H9 (cell line): ENCODE results near the gene SLC46A2. TPM values are rescaled to one million over a fixed set of nuclear protein-coding genes. Genes with fewer than 3 reads are reported as not detected.

Experiments
- DNase-seq: peaks from one replicate; pipeline ENCODE4 v3.0.0-alpha.2; 2017
- H2AFZ ChIP-seq: one replicate; pipeline ENCODE4 v1.6.1; 2013; ENCODE audit warnings: mild to moderate bottlenecking, low read length, control low read depth, moderate library complexity
- H2AK5ac ChIP-seq: 2 replicates; pipeline ENCODE4 v1.6.1; 2013; ENCODE audit warnings: low read length, control low read depth, mixed read lengths; ENCODE audit not compliant: insufficient read length
- H2BK120ac ChIP-seq: one replicate; pipeline ENCODE4 v1.6.1; 2013; ENCODE audit warnings: low read depth, mild to moderate bottlenecking, low read length, control low read depth, inconsistent platforms; ENCODE audit not compliant: poor library complexity, severe bottlenecking
- H2BK12ac ChIP-seq: 2 replicates; pipeline ENCODE4 v1.6.1; 2013; ENCODE audit warnings: low read length, control low read depth, mixed read lengths, low read depth; ENCODE audit not compliant: insufficient read length
- H2BK15ac ChIP-seq: 2 replicates; pipeline ENCODE4 v1.6.1; 2013; ENCODE audit warnings: low read depth, low read length, control low read depth
- H2BK20ac ChIP-seq: one replicate; pipeline ENCODE4 v1.6.1; 2013; ENCODE audit warnings: low read depth, mild to moderate bottlenecking, low read length, control low read depth, inconsistent platforms; ENCODE audit not compliant: poor library complexity, severe bottlenecking
- H2BK5ac ChIP-seq: 2 replicates; pipeline ENCODE4 v1.6.1; 2013; ENCODE audit warnings: low read length, control low read depth, mixed read lengths; ENCODE audit not compliant: insufficient read length
- H3K14ac ChIP-seq: 2 replicates; pipeline ENCODE4 v1.6.1; 2013; ENCODE audit warnings: low read length, control low read depth; ENCODE audit not compliant: insufficient read depth
- H3K18ac ChIP-seq: 2 replicates; pipeline ENCODE4 v1.6.1; 2013; ENCODE audit warnings: low read depth, mild to moderate bottlenecking, mixed read lengths, low read length, control low read depth; ENCODE audit not compliant: insufficient read length
- H3K23ac ChIP-seq: 2 replicates; pipeline ENCODE4 v1.6.1; 2013; ENCODE audit warnings: low read length, control low read depth, mixed read lengths, low read depth; ENCODE audit not compliant: insufficient read length
- H3K23me2 ChIP-seq: 2 replicates; pipeline ENCODE4 v1.6.1; 2013; ENCODE audit warnings: low read depth, mild to moderate bottlenecking, mixed read lengths, low read length, control low read depth; ENCODE audit not compliant: insufficient read length, poor library complexity, severe bottlenecking
- H3K27ac ChIP-seq: 2 replicates; pipeline ENCODE4 v1.5.1; 2013; ENCODE audit warnings: low read length, control low read depth, mixed read lengths, low read depth; ENCODE audit not compliant: insufficient read length
- H3K27me3 ChIP-seq: 2 replicates; pipeline ENCODE4 v1.6.1; 2013; ENCODE audit warnings: low read length, control low read depth, inconsistent platforms; ENCODE audit not compliant: insufficient read depth
- H3K4ac ChIP-seq: 2 replicates; pipeline ENCODE4 v1.6.1; 2013; ENCODE audit warnings: low read depth, mild to moderate bottlenecking, control low read depth, inconsistent platforms, low read length, moderate library complexity
- H3K4me1 ChIP-seq: 2 replicates; pipeline ENCODE4 v1.6.1; 2013; ENCODE audit warnings: low read length, control low read depth, inconsistent platforms; ENCODE audit not compliant: insufficient read depth
- H3K4me2 ChIP-seq: 2 replicates; pipeline ENCODE4 v1.6.1; 2013; ENCODE audit warnings: low read length, control low read depth, mixed read lengths; ENCODE audit not compliant: insufficient read length, insufficient read depth
- H3K56ac ChIP-seq: 2 replicates; pipeline ENCODE4 v1.6.1; 2013; ENCODE audit warnings: low read depth, mild to moderate bottlenecking, mixed read lengths, low read length, control low read depth; ENCODE audit not compliant: insufficient read length
- H3K79me1 ChIP-seq: 2 replicates; pipeline ENCODE4 v1.6.1; 2013; ENCODE audit warnings: low read depth, mild to moderate bottlenecking, moderate library complexity, low read length, control low read depth, inconsistent platforms; ENCODE audit not compliant: insufficient read depth, poor library complexity, severe bottlenecking
- H3K79me2 ChIP-seq: 2 replicates; pipeline ENCODE4 v1.6.1; 2013; ENCODE audit warnings: low read length, control low read depth, inconsistent platforms; ENCODE audit not compliant: insufficient read depth
- H3K9ac ChIP-seq: 2 replicates; pipeline ENCODE4 v1.6.1; 2013; ENCODE audit warnings: low read length, control low read depth, mixed read lengths; ENCODE audit not compliant: insufficient read length; ENCODE audit errors: extremely low read depth
- H3K9me3 ChIP-seq: one replicate; pipeline ENCODE4 v1.6.1; 2013; ENCODE audit warnings: low read depth, low read length, inconsistent platforms; ENCODE audit not compliant: control insufficient read depth
- H3T11ph ChIP-seq: one replicate; pipeline ENCODE4 v1.6.1; 2013; ENCODE audit warnings: mild to moderate bottlenecking, low read length, control low read depth, inconsistent platforms
- H4K20me1 ChIP-seq: one replicate; pipeline ENCODE4 v1.6.1; 2013; ENCODE audit not compliant: control insufficient read depth, insufficient read length, insufficient read depth
- H4K5ac ChIP-seq: 2 replicates; pipeline ENCODE4 v1.6.1; 2013; ENCODE audit warnings: low read depth, mild to moderate bottlenecking, mixed read lengths, low read length, control low read depth; ENCODE audit not compliant: insufficient read length
- H4K8ac ChIP-seq: replicated peaks from 2 replicates; pipeline ENCODE4 v1.6.1; 2013; ENCODE audit warnings: low read length, control low read depth, mixed read lengths, low read depth; ENCODE audit not compliant: insufficient read length
- H4K91ac ChIP-seq: 2 replicates; pipeline ENCODE4 v1.6.1; 2013; ENCODE audit warnings: low read depth, mild to moderate bottlenecking, moderate library complexity, mixed read lengths, low read length, control low read depth; ENCODE audit not compliant: insufficient read length
- H3K27ac Mint-ChIP-seq, 3 experiments: 2 replicates in 2 of 3; 3 replicates in 1 of 3; pipeline ENCODE4 v1.8.0; 2020 to 2021; ENCODE audit warnings: mixed read lengths in 3 of 3, mild to moderate bottlenecking in 1 of 3, moderate library complexity in 1 of 3
- H3K27me3 Mint-ChIP-seq: 2 replicates; pipeline ENCODE4 v1.8.0; 2021; ENCODE audit warnings: low read depth, mild to moderate bottlenecking, moderate library complexity, mixed read lengths
- H3K36me3 Mint-ChIP-seq, 3 experiments: 2 replicates in 2 of 3; 3 replicates in 1 of 3; pipeline ENCODE4 v1.8.0; 2020 to 2021; ENCODE audit warnings: low read depth in 3 of 3, mixed read lengths in 3 of 3; ENCODE audit not compliant: insufficient read depth in 1 of 3
- H3K4me1 Mint-ChIP-seq, 2 experiments: 2 replicates each; pipeline ENCODE4 v1.8.0; 2020; ENCODE audit warnings: mixed read lengths in 2 of 2
- H3K4me3 Mint-ChIP-seq, 2 experiments: 2 replicates in 1 of 2; 3 replicates in 1 of 2; pipeline ENCODE4 v1.8.0; 2020 to 2021; ENCODE audit warnings: mild to moderate bottlenecking in 2 of 2, mixed read lengths in 2 of 2, moderate library complexity in 1 of 2
- H3K9me3 Mint-ChIP-seq, 2 experiments: 2 replicates in 1 of 2; 3 replicates in 1 of 2; pipeline ENCODE4 v1.8.0; 2020; ENCODE audit warnings: mild to moderate bottlenecking in 2 of 2, mixed read lengths in 2 of 2, moderate library complexity in 1 of 2
- CTCF ChIP-seq: fragments of 200-600 bp; sonication (generic); conservative IDR thresholded peaks from 3 replicates; pipeline ENCODE4 v1.8.0; 2021; ENCODE audit warnings: antibody characterized with exemption, mild to moderate bottlenecking
- WGBS: extraction: QIAGEN DNeasy Blood & Tissue Kit; methylation state at CpG from one replicate; pipeline ENCODE4 v1.1.7; 2013; ENCODE audit warnings: missing lambda C conversion rate, low lambda C conversion rate, mixed read lengths; ENCODE audit not compliant: insufficient read length; ENCODE audit errors: extremely low coverage; 5-methylcytosine and 5-hydroxymethylcytosine counted together
- total RNA-seq: library from RNA; stranded (reverse); gene quantifications from 2 replicates; pipeline ENCODE4 v1.2.1, GENCODE V29; 2021

Gene SLC46A2
- total RNA-seq, 1 experiment from 2014 or later: not detected

GRCh38 chr9:112861638-112862555 lies 28.8 kb downstream of the SLC46A2 start:
- H4K5ac ChIP-seq: no peak overlapping the region
- Mint-ChIP-seq H3K36me3 (peaks cover 3 to 21% (median 6%) of the 10 kb centered on the region in 3 experiments; a peak in 4 of 7 replicates), H3K4me3 (no peak overlapping the region), H3K27ac (peak overlapping the region in 2 of 3 experiments; percentile 38 to 46; a peak in 4 of 7 replicates), H3K27me3 (no peaks in the 10 kb centered on the region), H3K4me1 (peaks cover 0 to 7% of the 10 kb centered on the region in 2 experiments; a peak in 3 of 4 replicates), H3K9me3 (no peaks in the 10 kb centered on the region; a peak in 1 of 5 replicates)
- no peak overlapping the region for H3K23ac ChIP-seq
- H3K4me1 ChIP-seq: no peaks in the 10 kb centered on the region
- no peak for TF ChIP-seq CTCF
- no peak overlapping the region for H3K27ac ChIP-seq
- no peak overlapping the region for H2BK5ac ChIP-seq
- peaks cover 3% of the 10 kb centered on the region for H4K20me1 ChIP-seq
- no peaks in the 10 kb centered on the region for H3K79me2 ChIP-seq
- no peak overlapping the region for H4K91ac ChIP-seq
- no peak overlapping the region for H2AK5ac ChIP-seq
- H2BK120ac ChIP-seq: no peak overlapping the region
- H3K4me2 ChIP-seq: no peak overlapping the region
- DNase-seq: no peak
- no peaks in the 10 kb centered on the region for H3K23me2 ChIP-seq
- H3K56ac ChIP-seq: no peak overlapping the region
- no peak overlapping the region for H3T11ph ChIP-seq
- H3K14ac ChIP-seq: no peak overlapping the region
- no peaks in the 10 kb centered on the region for H3K9me3 ChIP-seq
- no peak overlapping the region for H2AFZ ChIP-seq
- WGBS: no CpG with 5 or more reads among the region's 19 CpGs
- H2BK12ac ChIP-seq: no peak overlapping the region
- H3K9ac ChIP-seq: no peak overlapping the region
- no peak overlapping the region for H3K4ac ChIP-seq
- H3K18ac ChIP-seq: no peak overlapping the region
- H3K27me3 ChIP-seq: no peaks in the 10 kb centered on the region
- H4K8ac ChIP-seq: no peak overlapping the region
- H2BK20ac ChIP-seq: no peak overlapping the region
- no peak overlapping the region for H2BK15ac ChIP-seq
- H3K79me1 ChIP-seq: no peaks in the 10 kb centered on the region
